Stromal cell of bone marrow (primary cell): ENCODE data around the gene COX7B2.

Experiments
- DNase-seq: peaks from one replicate; pipeline ENCODE4 v3.0.0-alpha.2; 2012; ENCODE audit warnings: low read depth

The COX7B2 gene

GRCh38 chr4:46889410-46889809 lies 19.6 kb downstream of the COX7B2 start:
- no peak for DNase-seq

- peak; percentile 1 for DNase-seq
Measured at GRCh38 chr4:46886711-46887110, 22.3 kb downstream of the COX7B2 start.

GRCh38 chr4:46878641-46879040 lies 30.4 kb downstream of the COX7B2 start:
- no peak for DNase-seq

GRCh38 chr4:46874811-46875210 lies 34.2 kb downstream of the COX7B2 start:
- DNase-seq: no peak

- DNase-seq: no peak
Measured at GRCh38 chr4:46870411-46870810, 38.6 kb downstream of the COX7B2 start.

GRCh38 chr4:46856333-46856732 lies 52.7 kb downstream of the COX7B2 start:
- DNase-seq: no peak

- DNase-seq: no peak
Measured at GRCh38 chr4:46852800-46853199, 56.2 kb downstream of the COX7B2 start.

- DNase-seq: no peak
Measured at GRCh38 chr4:46850026-46850425, 59.0 kb downstream of the COX7B2 start.

GRCh38 chr4:46844325-46844917 lies 64.6 kb downstream of the COX7B2 start:
- peak; percentile 17 for DNase-seq

GRCh38 chr4:46839128-46839527 lies 69.9 kb downstream of the COX7B2 start:
- no peak for DNase-seq

- DNase-seq: no peak
Measured at GRCh38 chr4:46837639-46838038, 71.4 kb downstream of the COX7B2 start.

GRCh38 chr4:46836584-46836983 lies 72.5 kb downstream of the COX7B2 start:
- DNase-seq: no peak

- DNase-seq: no peak
Measured at GRCh38 chr4:46830971-46831454, 78.0 kb downstream of the COX7B2 start.

- DNase-seq: no peak
Measured at GRCh38 chr4:46820154-46820553, 88.9 kb downstream of the COX7B2 start.

GRCh38 chr4:46819095-46819494 lies 90.0 kb downstream of the COX7B2 start:
- DNase-seq: no peak

GRCh38 chr4:46818604-46819003 lies 90.4 kb downstream of the COX7B2 start:
- no peak for DNase-seq

GRCh38 chr4:46817806-46818205 lies 91.2 kb downstream of the COX7B2 start:
- no peak for DNase-seq

GRCh38 chr4:46804781-46805413 lies 104.1 kb downstream of the COX7B2 start:
- no peak for DNase-seq

- DNase-seq: no peak
Measured at GRCh38 chr4:46793036-46793435, 116.0 kb downstream of the COX7B2 start.

- no peak for DNase-seq
Measured at GRCh38 chr4:46781434-46782092, 127.5 kb downstream of the COX7B2 start.

- no peak for DNase-seq
Measured at GRCh38 chr4:46765465-46765864, 143.6 kb downstream of the COX7B2 start.

GRCh38 chr4:46730075-46730474 lies 179.0 kb downstream of the COX7B2 start:
- no peak for DNase-seq

- DNase-seq: no peak
Measured at GRCh38 chr4:46720055-46720454, 189.0 kb downstream of the COX7B2 start.
